Stomach (tissue), 4 donors: ENCODE data around the gene LASP1NB.

Source experiments
- CTCF ChIP-seq, 7 experiments: fragments of 450-650 bp in 4 of 7; fragments of 200-600 bp in 3 of 7; sonication (generic) in 3 of 7; IDR thresholded peaks; one replicate each; pipeline ENCODE4 v1.5.1; 2016 to 2019; ENCODE audit warnings: antibody characterized with exemption in 7 of 7, control low read depth in 2 of 7, mild to moderate bottlenecking in 1 of 7
- EP300 ChIP-seq: sonication (generic); formaldehyde crosslinking; IDR thresholded peaks from one replicate; pipeline ENCODE4 v1.6.1; 2017; ENCODE audit warnings: antibody characterized with exemption
- POLR2A ChIP-seq, 4 donors: fragments of 450-650 bp; IDR thresholded peaks; one replicate each; pipeline ENCODE4 v1.6.1; 2016; ENCODE audit warnings: antibody characterized with exemption in 4 of 4, control low read depth in 2 of 4, mild to moderate bottlenecking in 1 of 4, moderate library complexity in 1 of 4
- POLR2AphosphoS5 ChIP-seq, 3 donors: sonication (generic); formaldehyde crosslinking; IDR thresholded peaks; one replicate each; pipeline ENCODE4 v1.6.1; 2016; ENCODE audit warnings: antibody characterized with exemption in 3 of 3

GRCh38 chr17:38918916-38919315, 6.5 kb upstream of the LASP1NB start:
- TF ChIP-seq CTCF (IDR thresholded peaks at IDR 0.05) (no peak), EP300 (no peak), POLR2AphosphoS5 (IDR thresholded peaks at IDR 0.05) (no peak), POLR2A (IDR thresholded peaks at IDR 0.05) (no peak)
